GM18873 (cell line): Measurements from ENCODE around the gene MT1B.
A peak's percentile ranks its signal among the peaks of the same experiment; 100 is the strongest.
"Not testable (repeated sequence)": the region's sequence is repeated elsewhere in the genome, so short reads cannot be mapped to it uniquely, and the experiment has no call there.

Source experiments
- ATAC-seq: cut with Tn5 transposase; IDR thresholded peaks from one replicate; pipeline ENCODE4 v1.9.1; 2021; ENCODE audit warnings: mild to moderate bottlenecking, moderate library complexity, moderate number of reproducible peaks; ENCODE audit not compliant: unreplicated experiment, low FRiP score

The MT1B gene

DNA sequence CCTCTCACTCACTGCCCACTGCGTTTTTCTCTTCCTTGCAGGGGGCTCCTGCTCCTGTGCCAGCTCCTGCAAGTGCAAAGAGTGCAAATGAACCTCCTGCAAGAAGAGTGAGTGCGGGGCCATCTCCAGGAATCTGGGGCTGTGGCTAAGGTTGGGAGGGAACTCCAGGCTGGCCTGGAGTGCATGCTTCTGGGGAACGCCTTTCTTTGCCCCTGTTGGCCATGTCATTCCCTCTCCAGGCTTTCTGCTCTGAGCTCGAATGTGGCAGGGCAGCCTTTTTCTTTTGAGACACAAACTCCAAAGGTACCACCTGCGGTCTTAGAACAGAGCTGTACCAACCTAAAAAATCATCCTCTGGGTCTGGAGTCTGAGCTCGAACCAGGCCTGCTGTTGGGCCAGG, 33.5 kb upstream of the MT1B start:
- no peak for ATAC-seq

DNA sequence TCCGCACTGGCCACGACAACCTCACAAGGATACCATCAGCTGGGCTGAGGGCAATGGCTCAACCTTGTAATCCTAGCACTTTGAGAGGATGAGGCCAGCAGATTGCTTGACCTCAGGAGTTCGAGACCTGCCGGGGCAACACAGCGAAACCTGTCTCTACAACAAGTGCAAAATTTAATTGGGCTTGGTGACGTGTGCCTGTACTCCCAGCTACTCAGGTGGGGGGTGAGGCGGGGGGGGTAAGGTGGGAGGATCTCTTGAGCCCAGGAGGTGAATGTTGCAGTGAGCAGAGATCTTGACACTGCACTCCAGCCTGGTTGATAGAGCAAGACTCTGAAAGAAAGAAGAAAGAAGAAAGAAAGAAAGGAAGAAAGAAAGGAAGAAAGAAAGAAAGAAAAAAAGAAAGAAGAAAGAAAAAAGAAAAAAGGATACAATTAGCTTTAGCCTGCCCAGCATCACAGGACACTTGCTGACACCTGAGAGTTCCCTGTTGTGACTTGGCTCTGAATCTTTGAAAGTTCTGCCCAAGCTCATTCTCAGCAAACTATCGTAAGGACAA, 31.3 kb upstream of the MT1B start:
- no peak for ATAC-seq

DNA sequence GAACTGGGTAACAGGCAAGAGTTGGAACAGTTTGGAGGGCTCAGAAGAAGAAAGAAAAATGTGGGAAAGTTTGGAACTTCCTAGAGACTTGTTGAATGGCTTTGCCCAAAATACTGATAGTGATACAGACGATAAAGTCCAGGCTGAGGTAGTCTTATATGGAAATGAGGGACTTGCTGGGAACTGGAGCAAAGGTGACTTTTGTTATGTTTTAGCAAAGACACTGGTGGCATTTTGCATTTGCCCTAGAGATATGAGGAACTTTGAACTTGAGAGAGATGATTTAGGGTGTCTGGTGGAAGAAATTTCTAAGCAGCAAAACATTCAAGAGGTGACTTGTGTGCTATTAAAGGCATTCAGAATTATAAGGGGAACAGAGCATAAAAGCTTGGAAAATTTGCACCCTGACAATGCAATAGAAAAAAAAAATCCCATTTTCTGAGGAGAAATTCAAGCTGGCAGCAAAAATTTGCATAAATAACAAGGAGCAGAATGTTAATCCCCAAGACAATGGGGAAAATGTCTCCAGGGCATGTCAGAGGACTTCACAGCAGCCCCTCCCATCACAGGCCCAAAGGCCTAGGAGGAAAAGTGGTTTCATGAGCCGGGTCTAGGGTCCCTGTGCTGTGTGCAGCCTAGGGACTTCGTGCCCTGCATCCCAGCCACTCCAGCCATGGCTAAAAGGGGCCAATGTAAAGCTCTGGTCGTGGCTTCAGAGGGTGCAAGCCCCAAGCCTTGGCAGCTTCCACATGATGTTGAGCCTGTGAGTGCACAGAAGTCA, 29.8 kb upstream of the MT1B start:
- ATAC-seq = not testable (repeated sequence)

DNA sequence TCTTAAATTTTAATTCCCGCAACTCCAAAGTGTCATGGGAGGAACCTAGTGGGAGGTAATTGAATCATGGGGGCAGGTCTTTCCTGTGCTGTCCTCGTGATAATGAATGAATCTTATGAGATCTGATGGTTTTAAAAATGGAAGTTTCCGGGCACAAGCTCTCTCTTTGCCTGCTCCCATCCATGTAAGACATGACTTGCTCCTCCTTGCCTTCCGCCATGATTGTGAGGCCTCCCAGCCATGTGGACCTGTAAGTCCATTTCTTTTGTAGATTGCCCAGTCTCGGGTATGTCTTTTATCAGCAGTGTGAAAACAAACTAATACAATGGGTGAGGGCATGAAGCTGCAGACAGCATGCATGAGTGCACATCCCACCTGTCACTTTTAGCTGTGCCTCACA, 28.5 kb upstream of the MT1B start:
- not testable (repeated sequence) for ATAC-seq

DNA sequence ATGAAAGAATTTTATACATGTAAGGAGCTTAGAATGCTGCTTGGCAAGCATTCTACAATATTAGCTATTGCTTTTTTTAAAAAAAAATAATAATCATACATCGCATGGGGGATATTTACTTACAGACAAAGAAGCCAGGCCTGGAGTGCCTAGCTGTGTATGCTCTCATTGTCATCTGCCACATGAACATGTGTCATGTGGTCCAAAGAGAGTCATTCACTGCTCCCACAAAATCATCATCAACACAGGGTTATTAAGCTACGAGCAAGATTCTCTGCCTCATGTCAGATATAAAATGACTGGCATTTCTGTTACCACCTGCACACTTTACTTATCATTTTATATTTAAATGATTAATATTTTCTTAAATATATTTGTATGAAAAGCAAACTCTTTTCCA, 28.0 kb upstream of the MT1B start:
- no peak for ATAC-seq

DNA sequence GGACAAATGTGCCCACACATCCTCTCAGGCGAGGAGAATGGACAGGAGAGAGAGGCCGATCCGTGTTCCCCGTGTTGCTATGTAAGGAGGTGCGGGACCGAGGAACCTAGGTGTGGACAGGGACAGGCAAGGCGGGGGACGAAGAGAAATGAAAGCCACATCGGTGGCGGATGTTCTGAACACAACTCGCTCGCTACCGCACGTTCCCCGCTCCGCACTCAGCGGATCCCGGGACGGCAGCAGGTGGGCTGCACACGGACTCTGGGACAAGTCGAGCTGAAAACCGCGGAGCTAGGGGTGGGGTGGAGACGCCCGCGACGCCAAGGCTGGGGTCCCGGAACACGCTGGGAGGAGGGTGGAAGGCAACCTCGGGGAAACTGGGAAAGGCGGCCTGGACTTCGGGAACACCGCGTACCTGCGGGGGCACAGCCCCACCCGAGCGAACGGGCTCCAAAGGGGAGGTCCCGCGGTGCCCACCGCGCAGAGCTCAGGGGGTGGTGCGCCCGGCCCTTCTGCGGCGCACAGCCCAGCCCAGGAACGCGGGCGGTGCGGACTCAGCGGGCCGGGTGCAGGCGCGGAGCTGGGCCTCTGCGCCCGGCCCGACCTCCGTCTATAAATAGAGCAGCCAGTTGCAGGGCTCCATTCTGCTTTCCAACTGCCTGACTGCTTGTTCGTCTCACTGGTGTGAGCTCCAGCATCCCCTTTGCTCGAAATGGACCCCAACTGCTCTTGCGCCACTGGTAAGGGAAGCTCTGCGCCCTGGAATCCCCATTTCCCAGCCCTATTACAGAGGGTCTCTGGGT, 26.3 kb upstream of the MT1B start, which contains the start of gene MT1E:
Gene MT1E, plus strand, starts transcription at position 642 of the 803 bp plus-strand sequence. Its CDS starts 71 bp downstream, at position 713.
- ATAC-seq = no peak

DNA sequence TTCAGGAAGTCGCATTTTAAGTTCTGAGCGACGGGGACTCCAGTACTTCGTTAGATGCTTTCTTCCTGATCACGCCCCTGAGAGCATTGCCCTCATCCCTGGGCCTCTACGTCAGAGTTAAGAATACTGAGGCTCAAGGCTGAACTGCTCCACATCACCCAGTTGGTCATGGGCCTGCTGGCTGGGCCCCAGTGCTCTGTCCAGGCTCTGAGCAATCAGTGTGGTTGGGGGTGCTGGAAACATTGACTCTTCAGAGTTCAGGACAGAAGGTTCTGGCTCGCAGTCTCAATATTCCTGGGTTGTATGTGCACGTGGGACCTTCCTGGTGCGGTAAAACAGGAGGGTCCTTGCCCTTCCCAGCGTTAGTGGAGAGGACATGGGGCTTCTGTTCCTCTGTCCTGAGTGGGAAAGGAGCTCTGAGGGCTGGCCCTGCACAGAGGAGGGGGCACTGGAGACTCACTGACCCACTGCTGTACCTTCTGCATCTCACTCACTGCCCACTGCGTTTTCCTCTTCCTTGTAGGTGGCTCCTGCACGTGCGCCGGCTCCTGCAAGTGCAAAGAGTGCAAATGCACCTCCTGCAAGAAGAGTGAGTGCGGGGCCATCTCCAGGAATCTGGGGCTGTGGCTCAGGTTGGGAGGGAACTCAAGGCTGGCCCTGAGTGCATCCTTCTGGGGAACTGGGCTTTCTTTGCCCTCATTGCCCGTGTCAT, 25.6 kb upstream of the MT1B start:
- ATAC-seq = no peak

DNA sequence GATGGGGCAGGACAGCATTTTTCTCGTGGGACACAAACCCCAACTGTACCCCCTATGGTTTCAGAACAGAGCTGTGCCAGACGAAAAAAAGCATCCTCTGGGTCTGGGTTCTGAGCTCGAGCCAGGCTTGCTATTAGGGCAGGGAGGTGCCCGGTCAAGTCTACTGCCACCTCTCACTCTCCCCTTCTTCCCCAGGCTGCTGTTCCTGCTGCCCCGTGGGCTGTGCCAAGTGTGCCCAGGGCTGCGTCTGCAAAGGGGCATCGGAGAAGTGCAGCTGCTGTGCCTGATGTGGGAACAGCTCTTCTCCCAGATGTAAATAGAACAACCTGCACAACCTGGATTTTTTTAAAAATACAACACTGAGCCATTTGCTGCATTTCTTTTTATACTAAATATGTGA, 25.0 kb upstream of the MT1B start:
- no peak for ATAC-seq

DNA sequence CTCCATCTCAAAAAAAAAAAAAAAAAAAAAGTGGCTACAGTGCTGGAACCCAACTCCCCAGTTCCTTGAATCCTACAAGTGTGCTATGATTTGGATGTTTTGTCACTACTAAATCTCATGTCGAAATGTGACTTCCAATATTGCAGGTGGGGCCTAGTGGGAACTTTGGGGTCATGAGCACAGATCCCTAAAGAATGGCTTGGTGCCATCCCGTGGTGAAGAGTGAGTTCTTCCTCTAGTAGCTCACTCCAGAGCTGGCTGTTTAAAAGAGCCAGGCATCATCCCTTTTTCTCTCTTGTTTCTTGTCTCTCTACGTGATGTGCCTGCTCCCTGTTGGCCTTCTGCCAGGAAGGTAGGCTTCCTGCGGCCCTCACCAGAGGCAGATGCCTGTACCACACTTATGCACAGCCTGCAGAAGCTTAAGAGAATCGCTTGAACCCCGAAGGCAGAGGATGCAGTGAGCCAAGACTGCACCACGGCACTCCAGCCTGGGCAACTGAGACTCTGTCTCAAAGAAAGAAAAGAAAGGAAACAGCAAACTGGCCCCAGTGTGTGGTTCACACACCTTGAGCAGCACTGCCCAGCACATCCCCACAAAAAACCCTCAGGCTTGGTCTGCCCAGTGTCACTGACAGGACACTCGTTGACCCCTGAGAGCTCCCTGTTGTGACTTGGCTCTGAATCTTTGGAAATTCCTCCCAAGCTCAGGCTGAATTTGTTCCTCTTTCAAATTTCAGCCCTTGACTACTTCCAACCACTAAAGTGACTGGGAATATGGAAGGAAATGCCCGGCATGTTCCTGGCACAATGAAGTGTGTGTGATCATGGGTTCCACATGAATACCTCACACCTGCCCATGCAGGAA, 23.0 kb upstream of the MT1B start:
- ATAC-seq = no peak

DNA sequence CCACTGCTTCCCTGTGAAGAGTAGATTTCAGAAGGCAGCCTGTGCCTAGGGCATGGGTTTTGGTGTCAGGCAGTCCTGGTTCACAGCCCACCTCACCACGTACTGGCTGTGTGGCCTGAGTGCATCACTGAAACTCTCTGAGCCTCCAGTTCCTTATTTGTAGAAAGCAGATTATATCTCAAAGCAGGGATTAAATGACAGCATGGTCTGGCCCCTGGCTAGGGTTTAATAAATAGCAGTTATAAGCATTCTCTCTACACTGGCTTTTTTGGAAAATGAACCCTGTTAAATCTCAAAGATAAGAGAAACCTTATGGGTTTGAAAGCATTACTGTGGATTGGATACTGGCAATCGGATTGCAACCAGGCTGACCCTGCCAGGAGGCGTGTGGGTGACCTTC, 22.2 kb upstream of the MT1B start:
- ATAC-seq = no peak

DNA sequence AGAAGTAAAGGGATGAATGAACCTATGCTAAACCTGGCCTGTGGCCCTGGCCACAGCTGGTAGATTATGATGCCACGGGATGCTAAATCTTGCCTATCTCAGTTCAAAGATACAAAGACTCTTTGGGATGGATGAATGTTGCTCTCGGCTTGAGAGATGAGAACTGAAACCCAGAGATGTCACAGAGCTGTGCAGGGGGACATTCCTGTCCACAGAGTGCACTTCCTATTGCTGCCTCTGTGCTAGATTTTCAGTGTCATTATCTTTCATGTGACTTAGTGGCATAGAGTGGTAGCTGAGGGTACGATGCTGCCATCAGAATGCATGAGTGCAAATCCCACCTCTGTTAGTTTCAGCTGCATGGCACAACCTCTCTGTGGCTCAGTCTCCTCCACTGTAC, 21.6 kb upstream of the MT1B start:
- ATAC-seq = peak; percentile 63

DNA sequence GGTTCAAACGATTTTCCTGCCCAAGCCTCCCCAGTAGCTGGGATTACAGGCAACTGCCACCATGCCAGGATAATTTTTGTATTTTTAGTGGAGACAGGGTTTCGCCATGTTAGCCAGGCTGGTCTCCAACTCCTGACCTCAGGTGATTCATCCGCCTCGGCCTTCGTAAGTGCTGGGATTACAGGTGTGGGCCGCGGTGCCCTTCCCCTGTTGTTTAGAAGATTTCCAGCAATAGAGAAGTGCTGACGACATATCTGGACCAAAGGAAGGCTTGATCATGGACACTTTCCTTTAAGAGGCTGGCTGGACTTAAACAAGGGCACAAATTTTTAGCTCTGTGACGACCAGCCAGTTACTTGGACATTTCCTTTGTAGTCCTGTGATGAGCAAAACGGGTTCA, 20.5 kb upstream of the MT1B start:
- no peak for ATAC-seq

DNA sequence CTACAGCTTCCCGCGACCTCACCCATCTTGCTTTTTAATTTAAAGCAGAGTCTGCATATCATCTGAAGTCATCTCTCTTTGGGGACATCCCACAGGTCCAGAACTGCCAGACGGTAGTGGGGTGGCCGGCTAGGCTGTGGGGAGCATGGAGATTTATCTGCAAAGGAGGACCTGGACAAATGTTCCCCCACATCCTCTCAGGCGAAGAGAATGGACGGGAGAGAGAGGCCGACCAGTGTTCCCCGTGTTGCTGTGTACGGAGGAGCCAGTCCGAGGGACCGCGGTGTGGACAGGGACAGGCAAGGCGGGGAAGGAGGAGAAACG, 19.9 kb upstream of the MT1B start:
- no peak for ATAC-seq

DNA sequence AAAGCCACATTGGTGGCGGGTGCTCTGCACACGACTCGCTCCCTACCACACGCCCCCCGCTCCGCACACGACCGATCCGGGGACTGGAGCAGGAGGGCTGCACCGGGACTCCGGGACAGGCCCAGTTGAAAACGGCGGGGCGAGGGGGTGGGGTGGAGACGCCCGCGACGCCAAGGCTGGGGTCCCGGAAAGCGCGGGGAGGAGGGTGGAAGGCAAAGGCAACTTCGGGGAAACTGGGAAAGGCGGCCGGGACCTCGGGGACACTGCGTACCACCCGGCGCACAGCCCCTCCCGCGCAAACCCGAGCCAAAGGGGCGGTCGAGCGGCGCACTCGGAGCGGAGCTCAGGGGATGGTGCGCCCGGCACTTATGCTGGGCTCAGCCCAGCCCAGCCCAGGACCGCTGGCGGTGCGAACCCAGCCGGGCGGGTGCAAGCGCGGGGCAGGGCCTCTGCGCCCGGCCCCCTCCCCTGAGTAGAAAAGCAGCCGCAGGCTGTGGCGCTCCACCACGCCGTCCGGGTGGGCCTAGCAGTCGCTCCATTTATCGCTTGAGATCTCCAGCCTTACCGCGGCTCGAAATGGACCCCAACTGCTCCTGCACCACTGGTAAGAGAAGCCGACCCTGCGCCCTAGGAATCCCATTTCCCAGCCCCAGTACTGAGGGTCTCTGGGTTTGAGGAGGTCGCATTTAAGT, 19.4 kb upstream of the MT1B start, which contains the start of gene MT1M:
Gene MT1M, plus strand, starts transcription at position 504 of the 692 bp plus-strand sequence. Its CDS starts 73 bp downstream, at position 577.
- ATAC-seq = no peak

DNA sequence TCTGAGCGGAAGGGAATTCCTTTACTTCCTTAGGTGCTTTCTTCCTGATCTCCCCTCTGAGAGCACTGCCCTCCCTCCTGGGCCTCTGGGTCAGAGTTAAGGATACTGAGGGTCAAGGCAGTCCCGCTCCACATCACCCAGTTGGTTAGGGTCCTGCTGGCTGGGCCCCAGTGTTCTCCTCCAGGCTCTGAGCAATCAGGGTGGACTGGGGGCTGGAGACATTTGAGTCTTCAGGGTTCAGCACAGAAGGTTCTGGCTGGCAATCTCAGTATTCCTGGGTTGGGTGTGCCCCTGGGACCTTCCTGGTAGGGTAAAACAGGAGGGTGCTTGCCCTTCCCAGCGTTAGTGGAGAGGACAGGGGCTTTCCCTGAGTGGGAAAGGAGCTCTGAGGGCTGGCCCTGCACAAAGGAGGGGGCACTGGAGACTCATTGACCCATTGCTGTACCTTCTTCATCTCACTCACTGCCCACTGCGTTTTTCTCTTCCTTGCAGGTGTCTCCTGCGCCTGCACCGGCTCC, 18.8 kb upstream of the MT1B start:
- no peak for ATAC-seq

DNA sequence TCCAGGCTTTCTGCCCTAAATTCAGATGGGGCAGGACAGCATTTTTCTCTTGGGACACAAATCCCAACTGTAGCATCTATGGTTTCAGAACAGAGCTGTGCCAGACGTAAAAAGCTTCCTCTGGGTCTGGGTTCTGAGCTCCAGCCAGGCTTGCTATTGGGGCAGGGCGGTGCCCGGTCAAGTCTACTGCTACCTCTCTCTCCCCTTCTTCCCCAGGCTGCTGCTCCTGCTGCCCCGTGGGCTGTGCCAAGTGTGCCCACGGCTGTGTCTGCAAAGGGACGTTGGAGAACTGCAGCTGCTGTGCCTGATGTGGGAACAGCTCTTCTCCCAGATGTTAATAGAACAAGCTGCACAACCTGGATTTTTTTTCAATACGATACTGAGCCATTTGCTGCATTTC, 18.2 kb upstream of the MT1B start:
- no peak for ATAC-seq

DNA sequence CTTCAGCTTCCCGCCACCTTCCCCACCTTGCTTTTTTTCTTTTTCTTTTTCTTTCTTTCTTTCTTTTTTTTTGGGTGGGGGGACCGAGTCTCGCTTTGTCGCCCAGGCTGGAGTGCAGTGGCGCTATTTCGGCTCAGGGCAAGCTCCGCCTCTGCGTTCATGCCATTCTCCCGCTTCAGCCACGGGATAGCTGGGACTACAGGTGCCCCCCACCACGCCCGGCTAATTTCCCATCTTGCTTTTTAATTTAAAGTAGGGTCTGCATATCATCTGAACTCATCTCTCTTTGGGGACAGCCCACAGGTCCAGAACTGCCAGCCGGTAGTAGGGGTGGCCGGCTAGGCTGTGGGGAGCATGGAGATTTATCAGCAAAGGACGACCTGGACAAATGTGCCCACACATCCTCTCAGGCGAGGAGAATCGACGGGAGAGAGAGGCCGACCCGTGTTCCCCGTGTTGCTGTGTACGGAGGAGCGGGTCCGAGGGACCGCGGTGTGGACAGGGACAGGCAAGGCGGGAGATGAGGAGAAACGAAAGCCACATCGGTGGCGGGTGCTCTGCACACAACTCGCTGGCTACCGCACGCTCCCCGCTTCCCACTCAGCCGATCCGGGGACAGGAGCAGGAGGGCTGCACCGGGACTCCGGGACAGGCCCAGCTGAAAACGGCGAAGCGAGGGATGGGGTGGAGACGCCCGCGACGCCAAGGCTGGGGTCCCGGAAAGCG, 16.8 kb upstream of the MT1B start:
- ATAC-seq = no peak

DNA sequence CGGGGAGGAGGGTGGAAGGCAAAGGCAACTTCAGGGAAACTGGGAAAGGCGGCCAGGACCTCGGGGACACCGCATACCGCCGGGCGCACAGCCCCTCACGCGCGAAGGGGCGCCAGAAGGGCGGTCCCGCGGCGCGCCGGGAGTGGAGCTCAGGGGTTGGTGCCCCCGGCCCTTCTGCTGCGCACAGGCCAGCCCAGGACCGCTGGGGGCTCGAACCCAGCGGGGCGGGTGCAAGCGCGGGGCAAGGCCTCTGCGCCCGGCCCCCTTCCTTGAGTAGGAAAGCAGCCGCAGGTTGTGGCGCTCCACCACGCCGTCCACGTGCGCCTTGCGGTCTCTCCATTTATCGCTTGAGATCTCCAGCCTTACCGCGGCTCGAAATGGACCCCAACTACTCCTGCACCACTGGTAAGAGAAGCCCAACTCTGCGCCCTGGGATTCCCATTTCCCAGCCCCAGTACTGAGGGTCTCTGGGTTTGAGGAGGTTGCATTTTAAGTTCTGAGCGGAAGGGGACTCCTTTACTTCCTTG, 16.2 kb upstream of the MT1B start:
- no peak for ATAC-seq
